Mononuclear cell (primary cell): ENCODE results near the gene CACNA1E. TPM values are rescaled to one million over a fixed set of nuclear protein-coding genes. Genes with fewer than 3 reads are reported as not detected.

Experiments used
- H3K27me3 ChIP-seq: 2 replicates; pipeline ENCODE4 v1.6.0; 2011; ENCODE audit warnings: low read length, control low read depth; ENCODE audit not compliant: insufficient read depth
- H3K4me1 ChIP-seq: 2 replicates; pipeline ENCODE4 v1.5.1; 2011; ENCODE audit warnings: mild to moderate bottlenecking, low read length, control low read depth; ENCODE audit not compliant: insufficient read depth
- H3K4me3 ChIP-seq: 2 replicates; pipeline ENCODE4 v1.5.1; 2011; ENCODE audit warnings: mild to moderate bottlenecking, low read length, moderate library complexity
- H3K9me3 ChIP-seq: 2 replicates; pipeline ENCODE4 v1.5.1; 2011; ENCODE audit warnings: low read depth, mild to moderate bottlenecking, control low read depth, low read length
- total RNA-seq: library from RNA; depleted of rRNA; stranded (reverse); fragments of >200 nt; gene quantifications from one replicate; pipeline ENCODE4 v1.2.3, GENCODE V29; 2012

CACNA1E gene
- total RNA-seq, 1 donor = under 0.01 TPM

DNA sequence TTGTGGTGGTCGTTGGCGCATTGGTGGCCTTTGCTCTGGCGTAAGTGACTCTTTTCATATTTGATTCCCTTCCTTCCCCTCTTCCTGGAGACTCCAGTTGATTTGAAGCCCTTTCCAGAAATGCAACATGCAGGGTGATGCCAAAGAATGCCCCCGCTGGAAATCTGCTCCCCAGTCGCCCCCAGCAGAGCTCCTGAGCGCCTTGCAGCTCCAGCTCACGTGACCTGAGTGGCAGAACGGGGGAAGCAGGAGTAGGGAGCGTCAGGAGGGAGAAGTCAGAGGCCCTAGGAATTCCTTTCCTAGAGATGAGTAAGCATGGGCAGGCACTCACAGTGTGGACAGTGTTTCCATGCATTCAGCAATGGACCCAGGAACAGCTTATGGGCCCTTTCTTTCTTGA lies 255.9 kb downstream of the CACNA1E start:
- H3K27me3 ChIP-seq = no peaks in the 10 kb centered on the region
- H3K9me3 ChIP-seq = no peaks in the 10 kb centered on the region
- H3K4me3 ChIP-seq = no peak overlapping the region
- H3K4me1 ChIP-seq = no peaks in the 10 kb centered on the region

DNA sequence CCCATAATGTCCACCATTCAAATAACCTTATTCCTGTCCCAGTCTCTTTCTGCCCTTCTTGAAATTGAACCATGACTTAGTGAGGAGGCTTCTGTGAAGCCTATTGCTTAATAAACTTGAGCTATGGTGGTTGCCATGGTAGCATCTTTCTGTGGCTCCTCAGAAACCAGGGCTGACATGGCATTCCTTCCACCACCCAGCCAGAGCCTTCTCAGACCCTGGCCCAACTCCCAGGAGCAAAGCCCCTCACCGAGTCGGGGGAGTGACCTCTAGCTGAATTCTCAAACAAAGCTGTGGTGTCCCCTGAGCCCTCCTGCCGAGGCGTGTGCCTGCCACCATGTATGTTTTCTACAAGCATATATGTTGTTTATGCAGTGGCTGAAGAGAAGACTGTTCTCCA lies 259.1 kb downstream of the CACNA1E start:
- Histone ChIP-seq H3K27me3 (no peaks in the 10 kb centered on the region), H3K9me3 (no peaks in the 10 kb centered on the region), H3K4me3 (no peak overlapping the region), H3K4me1 (no peaks in the 10 kb centered on the region)

DNA sequence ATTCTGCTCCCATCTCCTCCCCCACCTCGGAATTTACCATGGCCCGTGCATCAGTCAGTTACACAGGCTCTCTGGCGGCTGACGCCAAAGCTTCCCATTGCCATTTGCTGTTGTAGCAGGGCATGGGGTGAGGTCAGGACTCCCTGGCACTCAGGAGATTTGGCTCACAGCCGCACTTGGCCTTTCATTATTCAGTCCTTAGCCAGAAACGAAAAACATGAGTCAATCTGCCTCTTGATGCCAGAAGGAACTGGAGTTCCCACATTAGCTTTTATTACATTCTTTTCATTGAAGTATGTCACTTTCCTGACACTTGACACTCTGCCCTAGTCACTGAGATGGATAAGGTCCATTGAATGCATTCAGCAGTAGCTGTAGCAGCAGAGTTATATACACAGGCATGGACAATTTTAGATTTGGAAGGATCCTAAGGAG lies 260.6 kb downstream of the CACNA1E start:
- H3K27me3 ChIP-seq = no peaks in the 10 kb centered on the region
- H3K4me3 ChIP-seq = no peak overlapping the region
- H3K4me1 ChIP-seq = no peaks in the 10 kb centered on the region
- no peaks in the 10 kb centered on the region for H3K9me3 ChIP-seq

DNA sequence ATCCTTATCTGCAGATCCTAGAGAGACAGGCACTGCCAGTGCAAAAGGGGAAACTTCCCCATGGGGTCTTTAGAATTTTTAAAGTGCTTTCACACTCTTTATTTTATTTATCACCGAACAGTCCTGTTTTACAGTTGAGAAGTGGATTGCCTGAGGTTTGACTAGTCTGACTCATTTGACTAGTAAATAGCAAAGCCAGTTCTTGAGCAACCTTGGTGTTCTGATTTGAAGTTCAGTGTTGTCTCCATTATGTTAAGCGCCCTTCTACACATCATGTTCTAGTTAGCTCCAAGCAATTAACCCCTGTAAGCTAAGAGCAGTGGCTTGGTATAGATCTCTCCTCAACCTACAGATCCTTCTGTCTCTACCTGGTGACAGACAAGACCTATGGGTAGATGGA lies 262.9 kb downstream of the CACNA1E start:
- H3K27me3 ChIP-seq = no peaks in the 10 kb centered on the region
- no peak overlapping the region for H3K4me3 ChIP-seq
- no peaks in the 10 kb centered on the region for H3K4me1 ChIP-seq
- no peaks in the 10 kb centered on the region for H3K9me3 ChIP-seq

DNA sequence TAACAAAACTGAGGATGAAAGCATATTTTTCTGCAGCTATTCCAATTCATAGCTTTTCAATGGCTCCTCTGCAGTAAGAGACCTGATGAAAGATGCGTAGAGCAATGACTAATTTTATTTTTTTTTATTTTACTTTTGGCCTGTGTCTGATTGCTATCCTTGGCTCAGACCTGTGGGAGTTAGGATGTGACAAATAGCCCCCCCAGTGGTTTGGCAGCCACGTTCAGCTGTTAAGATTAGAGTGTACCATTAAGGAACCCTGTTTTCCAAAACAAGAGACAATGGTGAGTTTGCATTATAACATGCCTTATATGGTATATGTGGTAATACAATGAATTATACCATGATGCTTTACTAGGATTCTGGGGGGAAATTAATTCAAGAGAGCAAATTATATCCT lies 264.7 kb downstream of the CACNA1E start:
- Histone ChIP-seq H3K4me1 (no peaks in the 10 kb centered on the region), H3K4me3 (no peak overlapping the region), H3K9me3 (no peaks in the 10 kb centered on the region), H3K27me3 (no peaks in the 10 kb centered on the region)

GRCh38 chr1:181754103-181754502 lies 270.8 kb downstream of the CACNA1E start:
- H3K4me1 ChIP-seq = no peaks in the 10 kb centered on the region
- H3K9me3 ChIP-seq = no peaks in the 10 kb centered on the region
- H3K4me3 ChIP-seq = no peak overlapping the region
- H3K27me3 ChIP-seq = no peaks in the 10 kb centered on the region

DNA sequence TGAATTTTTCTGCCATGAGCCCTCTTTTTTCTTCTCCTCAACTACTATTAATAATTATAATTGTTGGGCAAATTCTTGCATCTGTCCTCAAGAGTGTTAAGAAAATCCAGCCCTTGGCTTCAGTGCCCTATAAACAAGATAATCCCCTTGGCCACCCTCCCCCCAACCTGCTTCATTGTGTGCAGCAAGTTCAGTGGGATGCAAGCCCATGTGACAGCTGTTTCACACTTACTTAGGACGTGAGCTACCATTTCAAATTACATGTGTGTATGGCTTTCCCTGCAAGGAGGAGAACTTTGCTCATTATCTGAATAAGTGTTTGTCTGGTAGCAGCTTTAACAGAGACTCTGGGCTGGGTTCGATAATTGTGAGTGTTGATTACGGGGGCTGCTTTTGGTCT lies 276.2 kb downstream of the CACNA1E start:
- no peaks in the 10 kb centered on the region for H3K9me3 ChIP-seq
- H3K4me3 ChIP-seq = no peak overlapping the region
- H3K4me1 ChIP-seq = no peaks in the 10 kb centered on the region
- peaks cover 4% of the 10 kb centered on the region for H3K27me3 ChIP-seq

DNA sequence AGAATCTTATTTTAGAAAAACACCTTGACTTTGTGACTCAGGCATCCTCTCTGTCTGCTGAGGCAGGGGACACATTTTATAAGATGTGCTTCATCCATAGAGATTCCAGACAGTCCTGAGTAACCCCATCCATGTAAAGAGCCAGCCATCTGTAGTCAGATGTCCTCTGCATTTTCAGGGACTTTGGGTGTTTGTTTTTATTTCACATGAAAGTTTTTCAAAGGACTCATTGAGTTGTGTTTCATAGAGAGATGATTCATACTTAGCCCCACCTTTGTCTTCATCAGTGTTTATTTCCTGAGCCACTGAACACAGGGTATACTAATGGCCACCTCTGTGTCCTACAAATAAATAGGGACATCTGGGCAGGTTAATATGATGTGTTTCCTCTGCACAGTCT lies 280.4 kb downstream of the CACNA1E start:
- no peaks in the 10 kb centered on the region for H3K4me1 ChIP-seq
- no peaks in the 10 kb centered on the region for H3K9me3 ChIP-seq
- H3K4me3 ChIP-seq = no peak overlapping the region
- peaks cover 4% of the 10 kb centered on the region for H3K27me3 ChIP-seq

DNA sequence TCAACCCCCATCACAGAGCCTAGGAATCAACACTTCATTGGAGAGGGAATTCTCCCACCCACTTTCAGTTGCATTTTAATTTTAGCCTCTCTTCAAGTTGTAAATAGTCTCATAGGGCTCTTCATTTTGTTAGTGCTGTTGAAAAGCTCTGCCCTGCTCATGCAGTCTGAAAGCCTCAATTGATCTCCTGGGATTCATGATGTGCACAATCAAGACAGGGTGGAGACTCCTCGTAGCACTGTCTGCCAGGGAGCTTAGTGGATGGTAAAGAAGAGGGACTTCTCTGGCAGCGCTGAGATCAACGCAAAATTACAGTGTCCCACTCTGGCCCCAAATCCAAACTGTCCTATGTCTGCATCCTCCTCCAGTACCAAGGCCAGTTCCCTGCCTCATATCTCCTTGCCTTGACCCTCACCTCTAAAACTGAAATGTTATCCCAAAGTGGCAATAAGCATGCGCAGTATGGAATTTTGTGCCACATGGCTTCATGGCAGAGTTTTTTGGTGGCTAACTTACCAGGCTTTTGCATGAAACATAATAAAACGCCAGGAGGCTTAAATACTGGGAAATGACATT lies 282.2 kb downstream of the CACNA1E start:
- H3K9me3 ChIP-seq = no peaks in the 10 kb centered on the region
- H3K27me3 ChIP-seq = peaks cover 4% of the 10 kb centered on the region
- H3K4me1 ChIP-seq = no peaks in the 10 kb centered on the region
- no peak overlapping the region for H3K4me3 ChIP-seq

- no peaks in the 10 kb centered on the region for H3K9me3 ChIP-seq
- H3K4me1 ChIP-seq = no peaks in the 10 kb centered on the region
- no peak overlapping the region for H3K4me3 ChIP-seq
- H3K27me3 ChIP-seq = peaks cover 4% of the 10 kb centered on the region
Measured at GRCh38 chr1:181767001-181767708, 283.8 kb downstream of the CACNA1E start.

DNA sequence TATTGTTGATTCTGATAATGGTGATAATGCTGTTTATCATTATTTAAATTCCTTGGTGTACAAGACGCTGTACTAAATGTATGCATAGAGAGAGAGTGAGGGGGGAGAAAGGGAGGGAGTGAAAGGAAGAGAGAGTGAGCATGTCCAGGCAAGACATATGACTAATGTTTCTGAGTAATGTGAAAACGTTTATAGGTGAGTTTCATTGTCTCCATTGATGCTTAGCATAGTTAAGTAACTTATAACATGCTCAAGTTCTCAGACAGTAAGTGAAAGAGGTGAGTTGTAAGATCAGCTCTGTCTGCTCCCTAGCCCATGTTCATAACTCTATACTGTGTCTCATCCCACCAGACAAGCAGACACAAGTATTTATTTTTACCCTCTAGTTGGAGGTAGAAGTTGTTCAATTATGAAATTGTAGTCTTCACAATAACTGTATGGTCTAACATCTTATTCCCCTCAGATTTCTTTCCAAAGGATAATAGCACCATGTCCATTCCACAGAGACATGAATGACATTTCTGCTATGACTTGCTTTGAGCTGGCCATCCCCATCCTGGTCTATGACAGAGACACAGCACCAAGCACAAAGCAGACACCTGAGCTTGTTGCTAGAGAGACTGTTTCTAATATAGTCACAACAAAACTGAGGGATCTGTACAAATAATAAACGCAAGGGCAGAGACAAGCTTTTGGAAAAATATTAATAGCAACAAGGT lies 285.1 kb downstream of the CACNA1E start:
- peaks cover 4% of the 10 kb centered on the region for H3K27me3 ChIP-seq
- H3K4me3 ChIP-seq = no peak overlapping the region
- H3K9me3 ChIP-seq = no peaks in the 10 kb centered on the region
- H3K4me1 ChIP-seq = no peaks in the 10 kb centered on the region

DNA sequence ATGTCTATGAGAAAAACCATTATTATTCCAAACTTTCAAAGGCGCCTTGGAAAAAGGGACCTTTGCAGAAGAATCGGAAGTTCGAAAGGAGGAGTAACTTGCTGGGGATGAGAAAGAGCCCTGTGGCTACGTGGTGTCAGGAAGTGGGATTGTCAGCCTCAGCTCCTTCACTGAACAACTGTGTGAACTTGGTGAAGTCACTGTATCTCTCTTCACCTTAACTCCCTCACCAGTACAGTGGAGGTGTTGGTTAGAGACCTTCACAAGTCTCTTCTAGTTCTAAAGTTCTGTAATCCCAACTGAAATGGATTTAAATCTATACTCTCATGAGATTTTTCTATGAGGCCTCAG lies 285.6 kb downstream of the CACNA1E start:
- H3K4me3 ChIP-seq = no peak overlapping the region

DNA sequence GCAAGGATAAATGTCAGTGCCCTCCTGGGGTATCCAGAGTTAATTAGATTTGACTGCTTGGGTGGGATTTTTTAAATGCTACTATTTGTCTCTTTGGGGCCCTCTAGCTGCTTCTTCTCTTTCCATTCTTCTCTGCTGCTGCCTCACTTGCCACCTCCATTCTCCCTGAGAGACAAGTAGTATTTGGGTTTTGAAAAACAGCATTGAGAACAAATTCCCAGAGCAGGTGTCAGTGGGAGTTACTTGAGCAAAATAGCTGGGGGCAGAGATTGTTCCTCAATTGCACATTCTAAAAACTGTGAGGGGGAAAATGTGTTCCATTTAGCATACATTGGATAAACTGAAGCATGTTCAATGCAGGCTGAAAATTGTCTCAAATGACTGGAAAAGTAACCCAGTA lies 286.5 kb downstream of the CACNA1E start:
- no peak overlapping the region for H3K4me3 ChIP-seq

More for the DNA sequence above, 285.6 kb downstream of the CACNA1E start:
- Histone ChIP-seq H3K4me1 (no peaks in the 10 kb centered on the region), H3K9me3 (no peaks in the 10 kb centered on the region), H3K27me3 (peaks cover 3% of the 10 kb centered on the region)

GRCh38 chr1:181772714-181773113 lies 289.4 kb downstream of the CACNA1E start:
- Histone ChIP-seq H3K9me3 (no peaks in the 10 kb centered on the region), H3K27me3 (no peaks in the 10 kb centered on the region), H3K4me3 (no peak overlapping the region), H3K4me1 (no peaks in the 10 kb centered on the region)

More for the DNA sequence above, 286.5 kb downstream of the CACNA1E start:
- Histone ChIP-seq H3K9me3 (no peaks in the 10 kb centered on the region), H3K4me1 (no peaks in the 10 kb centered on the region), H3K27me3 (no peaks in the 10 kb centered on the region)

DNA sequence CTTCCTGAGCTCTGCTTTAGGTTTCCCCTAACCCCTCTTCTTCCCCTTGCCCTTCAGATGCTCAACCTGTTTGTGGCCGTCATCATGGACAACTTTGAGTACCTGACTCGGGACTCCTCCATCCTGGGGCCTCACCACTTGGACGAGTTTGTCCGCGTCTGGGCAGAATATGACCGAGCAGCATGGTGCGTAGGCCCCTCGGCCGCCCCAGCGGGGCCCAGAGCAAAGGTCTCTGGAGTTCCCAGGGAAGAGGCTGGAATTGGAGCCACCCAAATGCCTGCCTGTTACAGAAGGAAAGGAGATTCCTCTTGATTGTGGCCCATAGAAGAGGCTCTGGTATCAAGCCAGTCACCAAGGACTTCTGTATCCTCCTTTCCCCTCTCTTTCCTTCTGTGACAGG lies 292.7 kb downstream of the CACNA1E start:
- no peaks in the 10 kb centered on the region for H3K27me3 ChIP-seq
- no peaks in the 10 kb centered on the region for H3K4me1 ChIP-seq
- H3K4me3 ChIP-seq = no peak overlapping the region
- no peaks in the 10 kb centered on the region for H3K9me3 ChIP-seq
